ENCODE data around the gene SELENOH. TPM values are rescaled to one million over a fixed set of nuclear protein-coding genes. Genes with fewer than 3 reads are reported as not detected.

The SELENOH gene
- total and polyA plus RNA-seq, 9 of the 15 experiments (the other 6 are each of a cell fraction or from before 2014, with no cell fraction given), result 16.6 to 299 (median 118) TPM

DNA sequence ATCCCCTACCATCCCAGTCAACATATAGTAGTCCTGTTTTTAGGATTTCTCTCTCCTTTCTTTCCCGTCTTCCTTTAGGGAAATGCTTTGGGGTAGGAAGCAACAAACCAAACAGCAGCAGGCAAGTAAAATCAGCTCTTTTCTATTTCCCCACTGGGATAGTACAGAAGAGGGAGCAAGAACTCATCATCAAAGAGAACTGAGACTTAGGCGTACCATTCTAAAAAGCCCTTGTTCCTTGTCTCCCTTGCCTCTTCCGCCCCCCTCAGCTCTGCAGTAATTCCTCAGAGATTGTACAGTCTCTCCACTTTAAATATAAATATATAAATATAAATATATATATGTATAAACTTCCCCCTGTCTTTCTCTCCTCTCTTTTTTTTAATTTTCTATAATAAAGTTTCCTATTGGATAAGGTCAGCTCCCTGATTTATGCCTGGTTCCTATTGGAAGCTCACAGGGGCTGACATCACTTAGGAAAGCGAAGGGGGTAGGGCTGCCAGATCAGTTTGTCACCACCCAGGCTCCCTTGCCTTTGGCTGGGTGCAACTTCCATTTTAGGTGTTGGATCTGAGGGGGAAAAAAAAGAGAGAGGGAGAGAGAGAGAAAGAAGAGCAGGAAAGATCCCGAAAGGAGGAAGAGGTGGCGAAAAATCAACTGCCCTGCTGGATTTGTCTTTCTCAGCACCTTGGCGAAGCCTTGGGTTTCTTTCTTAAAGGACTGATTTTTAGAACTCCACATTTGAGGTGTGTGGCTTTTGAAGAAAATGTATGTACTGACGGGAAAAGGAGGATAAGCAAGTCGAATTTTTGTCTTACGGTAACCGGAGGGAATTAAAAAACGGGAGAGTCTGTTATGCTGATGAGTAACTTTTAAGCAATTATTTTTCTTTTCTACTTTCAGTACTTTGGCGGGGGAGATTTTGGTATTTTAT, 20.3 kb downstream of the SELENOH start, which contains the start of gene CTNND1 (continued):
- TF ChIP-seq DNMT1 (IDR thresholded peaks at IDR 0.05) (no peak), NRF1 (conservative IDR thresholded peaks at IDR 0.05 in 1 of 2, IDR thresholded peaks at IDR 0.05 in 1 of 2) (no peak), TAF1 (IDR thresholded peaks at IDR 0.05; ENCODE audit: control insufficient read depth, extremely low read depth, insufficient read depth, low read length, severe bottlenecking) (peak; percentile 94), PURB (CRISPR knock-in tag; IDR thresholded peaks at IDR 0.05; ENCODE audit: low read depth) (no peak), TCF7 (IDR thresholded peaks at IDR 0.05; ENCODE audit: borderline replicate concordance) (no peak), LARP7 (IDR thresholded peaks at IDR 0.05) (no peak), BRD4 (IDR thresholded peaks at IDR 0.05) (no peak), KLF1 (tag; IDR thresholded peaks at IDR 0.05) (no peak), MBD2 (IDR thresholded peaks at IDR 0.05; ENCODE audit: borderline replicate concordance, low read depth) (peak; percentile 88), PML (IDR thresholded peaks at IDR 0.05; ENCODE audit: low read length) (peak; percentile 90), KLF13 (tag; IDR thresholded peaks at IDR 0.05; ENCODE audit: borderline replicate concordance, low read depth) (no peak), HSF4 (CRISPR knock-in tag; IDR thresholded peaks at IDR 0.05; ENCODE audit: borderline replicate concordance) (no peak), BRCA1 (IDR thresholded peaks at IDR 0.05) (no peak), BRCA1 (CRISPR knock-in tag; IDR thresholded peaks at IDR 0.05) (no peak), SNRNP70 (optimal IDR thresholded peaks at IDR 0.05; ENCODE audit: low read depth, low read length) (no peak), PTTG1 (tag; IDR thresholded peaks at IDR 0.05; ENCODE audit: low read depth) (no peak), CEBPB (tag; IDR thresholded peaks at IDR 0.05) (no peak), JUN (IDR thresholded peaks at IDR 0.05; ENCODE audit: borderline replicate concordance, low read depth, low read length) (peak; percentile 84), JUN (CRISPR knock-in tag; IDR thresholded peaks at IDR 0.05; ENCODE audit: borderline replicate concordance) (no peak), ZNF316 (IDR thresholded peaks at IDR 0.05) (peak; percentile 79), MCM7 (IDR thresholded peaks at IDR 0.05) (no peak), TGIF2 (CRISPR knock-in tag; IDR thresholded peaks at IDR 0.05) (no peak)
- TF ChIP-seq, protein P1, sequence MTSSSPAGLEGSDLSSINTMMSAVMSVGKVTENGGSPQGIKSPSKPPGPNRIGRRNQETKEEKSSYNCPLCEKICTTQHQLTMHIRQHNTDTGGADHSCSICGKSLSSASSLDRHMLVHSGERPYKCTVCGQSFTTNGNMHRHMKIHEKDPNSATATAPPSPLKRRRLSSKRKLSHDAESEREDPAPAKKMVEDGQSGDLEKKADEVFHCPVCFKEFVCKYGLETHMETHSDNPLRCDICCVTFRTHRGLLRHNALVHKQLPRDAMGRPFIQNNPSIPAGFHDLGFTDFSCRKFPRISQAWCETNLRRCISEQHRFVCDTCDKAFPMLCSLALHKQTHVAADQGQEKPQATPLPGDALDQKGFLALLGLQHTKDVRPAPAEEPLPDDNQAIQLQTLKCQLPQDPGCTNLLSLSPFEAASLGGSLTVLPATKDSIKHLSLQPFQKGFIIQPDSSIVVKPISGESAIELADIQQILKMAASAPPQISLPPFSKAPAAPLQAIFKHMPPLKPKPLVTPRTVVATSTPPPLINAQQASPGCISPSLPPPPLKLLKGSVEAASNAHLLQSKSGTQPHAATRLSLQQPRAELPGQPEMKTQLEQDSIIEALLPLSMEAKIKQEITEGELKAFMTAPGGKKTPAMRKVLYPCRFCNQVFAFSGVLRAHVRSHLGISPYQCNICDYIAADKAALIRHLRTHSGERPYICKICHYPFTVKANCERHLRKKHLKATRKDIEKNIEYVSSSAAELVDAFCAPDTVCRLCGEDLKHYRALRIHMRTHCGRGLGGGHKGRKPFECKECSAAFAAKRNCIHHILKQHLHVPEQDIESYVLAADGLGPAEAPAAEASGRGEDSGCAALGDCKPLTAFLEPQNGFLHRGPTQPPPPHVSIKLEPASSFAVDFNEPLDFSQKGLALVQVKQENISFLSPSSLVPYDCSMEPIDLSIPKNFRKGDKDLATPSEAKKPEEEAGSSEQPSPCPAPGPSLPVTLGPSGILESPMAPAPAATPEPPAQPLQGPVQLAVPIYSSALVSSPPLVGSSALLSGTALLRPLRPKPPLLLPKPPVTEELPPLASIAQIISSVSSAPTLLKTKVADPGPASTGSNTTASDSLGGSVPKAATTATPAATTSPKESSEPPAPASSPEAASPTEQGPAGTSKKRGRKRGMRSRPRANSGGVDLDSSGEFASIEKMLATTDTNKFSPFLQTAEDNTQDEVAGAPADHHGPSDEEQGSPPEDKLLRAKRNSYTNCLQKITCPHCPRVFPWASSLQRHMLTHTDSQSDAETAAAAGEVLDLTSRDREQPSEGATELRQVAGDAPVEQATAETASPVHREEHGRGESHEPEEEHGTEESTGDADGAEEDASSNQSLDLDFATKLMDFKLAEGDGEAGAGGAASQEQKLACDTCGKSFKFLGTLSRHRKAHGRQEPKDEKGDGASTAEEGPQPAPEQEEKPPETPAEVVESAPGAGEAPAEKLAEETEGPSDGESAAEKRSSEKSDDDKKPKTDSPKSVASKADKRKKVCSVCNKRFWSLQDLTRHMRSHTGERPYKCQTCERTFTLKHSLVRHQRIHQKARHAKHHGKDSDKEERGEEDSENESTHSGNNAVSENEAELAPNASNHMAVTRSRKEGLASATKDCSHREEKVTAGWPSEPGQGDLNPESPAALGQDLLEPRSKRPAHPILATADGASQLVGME (CRISPR knock-in tag; IDR thresholded peaks at IDR 0.05), result no peak
- TF ChIP-seq, protein P2, sequence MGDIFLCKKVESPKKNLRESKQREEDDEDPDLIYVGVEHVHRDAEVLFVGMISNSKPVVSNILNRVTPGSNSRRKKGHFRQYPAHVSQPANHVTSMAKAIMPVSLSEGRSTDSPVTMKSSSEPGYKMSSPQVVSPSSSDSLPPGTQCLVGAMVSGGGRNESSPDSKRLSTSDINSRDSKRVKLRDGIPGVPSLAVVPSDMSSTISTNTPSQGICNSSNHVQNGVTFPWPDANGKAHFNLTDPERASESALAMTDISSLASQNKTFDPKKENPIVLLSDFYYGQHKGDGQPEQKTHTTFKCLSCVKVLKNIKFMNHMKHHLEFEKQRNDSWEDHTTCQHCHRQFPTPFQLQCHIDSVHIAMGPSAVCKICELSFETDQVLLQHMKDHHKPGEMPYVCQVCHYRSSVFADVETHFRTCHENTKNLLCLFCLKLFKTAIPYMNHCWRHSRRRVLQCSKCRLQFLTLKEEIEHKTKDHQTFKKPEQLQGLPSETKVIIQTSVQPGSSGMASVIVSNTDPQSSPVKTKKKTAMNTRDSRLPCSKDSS (IDR thresholded peaks at IDR 0.05; ENCODE audit: low read depth, partially characterized antibody), result no peak

All from K562 (cell line).